A549 (cell line): ENCODE measurements around the gene KIT.

Experiments
- CEBPB ChIP-seq, 2 experiments: fragments of >200 bp in 1 of 2; sonication (Bioruptor Twin) in 1 of 2; formaldehyde crosslinking in 1 of 2; IDR thresholded peaks; 2 replicates each; pipeline ENCODE4 v1.6.1; 2012 to 2016
- HOXA7 ChIP-seq: fragments of 250-450 bp; sonication (Bioruptor Pico); IDR thresholded peaks from 2 replicates; pipeline ENCODE4 v1.5.0; 2020; ENCODE audit warnings: mild to moderate bottlenecking, moderate library complexity
- MYC ChIP-seq: IDR thresholded peaks from 2 replicates; pipeline ENCODE4 v1.6.1; 2012; ENCODE audit warnings: mild to moderate bottlenecking, inconsistent platforms, low read length, improper control_type of control experiment, borderline replicate concordance
- TF ChIP-seq, protein P1 (sequence below): fragments of 450-650 bp; IDR thresholded peaks from 2 replicates; pipeline ENCODE4 v1.6.1; 2014; ENCODE audit warnings: antibody characterized with exemption

DNA sequence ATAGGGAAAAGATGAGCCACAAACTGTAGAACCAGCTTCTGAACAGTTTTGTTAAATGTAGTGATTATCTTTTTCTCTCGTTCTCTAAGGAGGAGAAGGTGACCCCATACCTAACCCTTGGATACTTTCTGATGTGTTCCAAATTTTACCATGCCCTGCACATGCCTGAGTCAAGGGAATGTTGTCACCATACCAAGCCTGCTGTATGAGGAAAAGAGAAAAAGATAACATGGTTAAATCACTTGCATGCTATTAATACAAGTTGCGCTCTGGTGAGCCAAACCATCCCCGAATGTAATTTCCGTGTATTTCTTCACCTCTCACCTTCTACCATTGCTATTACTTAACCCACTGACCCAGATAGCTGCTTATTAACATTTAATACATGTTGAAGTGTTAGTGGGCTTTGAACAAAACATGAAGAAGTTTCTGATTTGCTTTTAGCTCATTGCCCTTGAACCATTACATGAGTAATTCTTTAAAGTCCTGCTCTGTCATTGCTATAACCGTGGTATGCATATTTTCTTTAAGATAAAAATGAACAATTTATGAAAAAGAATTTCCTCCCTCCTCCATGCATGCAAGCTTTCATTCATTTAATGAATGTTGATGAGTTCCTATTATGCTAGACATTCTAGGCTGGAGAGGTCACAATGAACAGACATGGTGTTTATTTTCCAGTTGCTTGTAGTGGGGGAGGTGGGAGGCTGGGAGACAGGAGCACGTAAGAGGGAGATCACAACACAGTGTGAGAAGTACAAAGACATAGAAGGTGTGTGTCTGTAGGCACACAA, 13.6 kb upstream of the KIT start:
- TF ChIP-seq HOXA7 (CRISPR knock-in tag) (no peak), MYC (no peak), CEBPB (IDR thresholded peaks at IDR 0.05) (no peak)
- TF ChIP-seq, protein P1, sequence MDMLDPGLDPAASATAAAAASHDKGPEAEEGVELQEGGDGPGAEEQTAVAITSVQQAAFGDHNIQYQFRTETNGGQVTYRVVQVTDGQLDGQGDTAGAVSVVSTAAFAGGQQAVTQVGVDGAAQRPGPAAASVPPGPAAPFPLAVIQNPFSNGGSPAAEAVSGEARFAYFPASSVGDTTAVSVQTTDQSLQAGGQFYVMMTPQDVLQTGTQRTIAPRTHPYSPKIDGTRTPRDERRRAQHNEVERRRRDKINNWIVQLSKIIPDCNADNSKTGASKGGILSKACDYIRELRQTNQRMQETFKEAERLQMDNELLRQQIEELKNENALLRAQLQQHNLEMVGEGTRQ: no peak
